ENCODE data around the gene YBEY.

- TF ChIP-seq, protein P1, sequence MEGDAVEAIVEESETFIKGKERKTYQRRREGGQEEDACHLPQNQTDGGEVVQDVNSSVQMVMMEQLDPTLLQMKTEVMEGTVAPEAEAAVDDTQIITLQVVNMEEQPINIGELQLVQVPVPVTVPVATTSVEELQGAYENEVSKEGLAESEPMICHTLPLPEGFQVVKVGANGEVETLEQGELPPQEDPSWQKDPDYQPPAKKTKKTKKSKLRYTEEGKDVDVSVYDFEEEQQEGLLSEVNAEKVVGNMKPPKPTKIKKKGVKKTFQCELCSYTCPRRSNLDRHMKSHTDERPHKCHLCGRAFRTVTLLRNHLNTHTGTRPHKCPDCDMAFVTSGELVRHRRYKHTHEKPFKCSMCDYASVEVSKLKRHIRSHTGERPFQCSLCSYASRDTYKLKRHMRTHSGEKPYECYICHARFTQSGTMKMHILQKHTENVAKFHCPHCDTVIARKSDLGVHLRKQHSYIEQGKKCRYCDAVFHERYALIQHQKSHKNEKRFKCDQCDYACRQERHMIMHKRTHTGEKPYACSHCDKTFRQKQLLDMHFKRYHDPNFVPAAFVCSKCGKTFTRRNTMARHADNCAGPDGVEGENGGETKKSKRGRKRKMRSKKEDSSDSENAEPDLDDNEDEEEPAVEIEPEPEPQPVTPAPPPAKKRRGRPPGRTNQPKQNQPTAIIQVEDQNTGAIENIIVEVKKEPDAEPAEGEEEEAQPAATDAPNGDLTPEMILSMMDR (IDR thresholded peaks at IDR 0.05; ENCODE audit: insufficient read depth, low read length, poor library complexity, severe bottlenecking) = no peak
- TF ChIP-seq EZH2phosphoT487 (conservative IDR thresholded peaks at IDR 0.05; ENCODE audit: low read length) = no peak
These were observed 58.2 kb downstream of the YBEY start for GRCh38 chr21:46344219-46344915.
